CD4-positive, alpha-beta T cell treated with Interleukin-2 at 100 ng/mL for 4 hours (primary cell): ENCODE data around the gene PTPRF.

Experiments
- DNase-seq: peaks from one replicate; pipeline ENCODE4 v3.0.0-alpha.2; 2020; ENCODE audit warnings: low spot score

Gene PTPRF

DNA sequence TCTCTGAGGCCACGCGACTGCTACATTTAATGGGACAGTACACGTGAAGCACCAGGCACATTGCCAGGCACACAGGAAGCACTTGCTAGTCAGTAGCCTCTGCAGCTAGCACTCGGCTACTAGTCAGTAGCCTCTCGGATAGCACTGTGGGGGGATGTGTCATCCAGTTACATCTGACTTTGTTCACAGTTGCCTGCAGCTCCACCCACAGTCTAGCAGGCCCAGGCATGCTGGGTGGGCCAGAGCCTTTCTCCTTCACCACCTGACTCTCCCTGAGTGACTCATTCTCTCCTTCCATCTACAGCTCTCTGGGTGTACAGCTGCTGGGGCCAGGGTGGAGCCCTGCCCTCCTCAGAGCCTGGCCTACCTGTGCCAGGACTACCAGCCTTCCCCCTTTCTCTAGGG, 51.5 kb downstream of the PTPRF start:
- peak; percentile 2 for DNase-seq

DNA sequence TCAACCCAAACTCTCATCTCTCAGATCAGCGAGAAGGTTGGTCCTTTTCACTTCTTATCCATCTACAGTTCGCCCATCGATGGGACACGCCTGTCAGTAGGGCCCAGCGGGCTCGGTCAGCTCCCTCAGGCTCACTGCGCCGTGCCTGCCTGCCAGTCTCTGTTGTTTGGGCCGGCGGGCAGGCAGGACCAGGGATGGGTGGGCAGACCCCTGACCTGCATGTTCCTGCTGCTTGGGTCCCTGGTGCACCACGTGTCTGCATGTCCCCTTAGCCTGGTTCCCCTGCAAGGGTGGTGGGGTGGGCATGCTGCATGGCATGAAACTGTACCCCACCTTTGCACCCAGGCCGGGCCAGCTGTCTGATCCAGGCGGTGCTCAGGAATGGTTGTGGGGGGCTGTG, 52.4 kb downstream of the PTPRF start:
- no peak for DNase-seq

DNA sequence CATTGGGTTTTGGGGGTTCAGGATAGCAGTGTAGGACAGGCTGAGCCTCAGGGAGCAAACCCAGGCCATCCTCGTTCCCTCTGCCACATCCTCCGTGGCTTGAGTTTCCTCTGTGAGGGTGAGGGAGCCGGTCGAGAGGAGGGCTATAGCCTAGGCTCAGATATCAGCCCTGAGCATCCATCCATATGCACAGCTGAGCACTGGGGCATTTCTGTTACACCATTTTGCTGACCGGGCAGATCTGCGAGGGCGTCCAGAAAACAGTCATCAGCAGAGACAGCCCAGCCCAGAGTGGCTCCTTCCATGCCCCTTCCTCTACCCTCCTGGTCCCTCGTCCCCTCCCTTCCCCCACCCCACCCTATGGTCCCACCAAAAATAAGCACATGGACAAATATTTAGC, 53.5 kb downstream of the PTPRF start:
- DNase-seq: no peak

DNA sequence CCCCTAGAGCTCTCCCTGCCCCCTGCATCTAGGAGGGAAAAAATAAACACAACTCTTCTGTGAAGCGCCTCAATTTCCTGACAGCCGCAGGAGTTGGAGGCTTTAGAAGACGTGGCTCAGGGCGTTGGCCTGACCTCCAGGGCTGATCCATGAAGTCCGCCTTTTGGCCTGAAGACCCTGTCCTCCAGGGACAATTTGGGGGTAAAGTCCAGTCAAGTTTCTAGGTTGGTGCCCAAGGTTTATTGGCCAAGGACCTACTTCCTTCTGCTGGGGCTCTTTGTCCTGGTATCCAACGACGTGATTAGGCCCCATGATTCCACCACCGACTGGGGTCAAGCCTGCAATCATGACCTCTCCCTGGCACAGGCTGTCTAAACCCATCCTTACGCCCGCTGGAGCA, 54.9 kb downstream of the PTPRF start:
- no peak for DNase-seq

DNA sequence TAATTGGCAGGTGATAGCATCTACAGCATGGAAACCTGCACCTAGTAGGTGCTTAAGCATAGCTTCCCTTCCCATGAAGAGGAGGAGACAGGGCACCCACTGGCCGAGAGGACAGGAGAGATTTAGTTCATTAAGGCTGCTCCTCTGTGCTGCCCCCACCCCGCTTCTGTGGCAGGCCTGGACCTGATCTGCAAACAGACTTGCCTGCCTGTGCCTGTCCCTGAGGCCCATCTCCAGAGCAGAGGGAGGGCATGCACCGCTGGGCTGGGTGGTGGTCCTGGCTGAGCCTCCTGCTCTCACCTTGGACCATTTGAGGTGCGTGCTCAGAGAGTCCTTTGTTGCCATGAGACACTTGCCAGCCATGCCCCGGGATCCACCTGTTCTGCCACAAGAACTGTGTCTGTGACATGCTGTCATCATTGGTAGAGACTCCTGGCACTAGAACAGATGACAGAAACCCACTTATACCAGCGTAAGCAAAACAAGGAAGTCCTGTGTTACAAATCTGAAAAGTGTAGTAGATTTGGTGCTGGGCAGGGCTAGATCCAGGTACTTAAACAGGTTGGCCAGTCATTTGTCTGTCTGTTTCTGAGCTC, 55.6 kb downstream of the PTPRF start:
- no peak for DNase-seq

DNA sequence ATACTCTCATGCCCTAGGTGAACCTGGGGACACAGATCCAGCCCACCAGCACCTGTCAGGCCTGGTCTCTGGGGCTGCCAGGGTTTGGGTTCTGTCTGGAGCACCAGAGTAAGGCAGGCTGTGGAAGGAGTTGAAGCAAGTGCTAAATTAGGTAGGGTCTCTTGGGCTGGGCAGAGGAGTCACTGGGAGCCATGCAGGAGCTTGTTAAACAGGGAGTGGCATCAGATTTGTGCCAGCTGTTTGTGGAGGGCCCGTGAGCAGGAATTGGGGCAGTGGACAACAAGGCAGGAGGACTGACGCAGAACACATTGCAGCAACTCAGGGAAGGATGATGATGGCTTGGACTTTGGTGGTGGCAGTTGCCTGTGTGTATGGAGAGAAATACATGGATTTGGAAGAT, 56.3 kb downstream of the PTPRF start:
- no peak for DNase-seq

DNA sequence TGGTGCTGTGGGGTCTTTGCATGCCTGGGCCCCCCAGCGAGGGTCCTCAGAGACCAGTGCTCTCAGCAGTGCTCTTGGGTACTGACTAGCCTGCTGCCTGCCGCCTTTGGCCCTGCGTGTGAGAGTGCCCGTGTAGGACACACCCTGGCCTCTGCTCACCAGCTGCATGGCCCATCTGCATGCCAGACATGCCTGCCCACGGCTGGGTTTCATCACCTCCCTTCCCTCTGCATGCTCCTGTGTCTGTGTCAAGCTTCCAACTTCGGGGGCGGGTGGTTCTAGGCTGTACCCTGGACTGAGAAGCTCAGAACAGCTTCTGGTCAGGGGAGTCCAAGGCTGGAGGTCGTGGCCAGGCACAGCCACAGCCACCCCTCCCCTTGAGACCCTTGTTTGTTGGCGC, 56.9 kb downstream of the PTPRF start:
- no peak for DNase-seq

DNA sequence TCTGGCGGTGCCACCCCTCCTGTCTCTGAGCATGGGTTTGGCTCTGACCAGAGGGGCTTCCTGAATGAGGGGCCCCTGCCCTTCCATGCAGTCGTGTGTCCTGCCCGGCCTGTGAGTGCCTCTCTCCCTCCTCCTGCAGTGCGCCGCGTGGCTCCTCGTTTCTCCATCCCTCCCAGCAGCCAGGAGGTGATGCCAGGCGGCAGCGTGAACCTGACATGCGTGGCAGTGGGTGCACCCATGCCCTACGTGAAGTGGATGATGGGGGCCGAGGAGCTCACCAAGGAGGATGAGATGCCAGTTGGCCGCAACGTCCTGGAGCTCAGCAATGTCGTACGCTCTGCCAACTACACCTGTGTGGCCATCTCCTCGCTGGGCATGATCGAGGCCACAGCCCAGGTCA, 57.9 kb downstream of the PTPRF start:
- DNase-seq: no peak

DNA sequence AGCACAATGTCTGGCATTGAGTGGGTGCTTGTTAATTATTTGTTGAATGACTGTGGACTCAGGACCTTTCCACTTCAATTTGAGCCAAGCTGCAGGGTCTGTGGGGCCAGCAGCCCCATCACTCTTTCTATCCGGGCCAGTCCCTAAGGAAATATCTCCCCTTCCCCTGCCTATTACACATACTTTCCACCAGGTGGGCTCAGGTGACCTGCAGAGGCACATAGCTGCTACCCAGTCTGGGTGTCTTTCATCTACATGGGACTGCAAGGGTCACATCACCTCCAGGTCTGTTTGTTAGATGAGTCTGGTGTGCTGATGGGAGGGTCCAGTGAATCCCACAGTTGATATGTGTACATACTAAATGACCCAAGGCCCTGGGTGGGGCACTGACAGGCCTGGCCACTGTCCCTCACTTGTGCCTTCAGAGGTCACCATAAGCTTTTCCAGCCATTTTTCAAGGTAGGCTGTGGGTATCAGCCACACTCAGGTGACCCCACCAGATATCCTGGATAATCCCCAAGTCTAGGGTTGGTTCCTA, 59.8 kb downstream of the PTPRF start:
- DNase-seq: no peak

DNA sequence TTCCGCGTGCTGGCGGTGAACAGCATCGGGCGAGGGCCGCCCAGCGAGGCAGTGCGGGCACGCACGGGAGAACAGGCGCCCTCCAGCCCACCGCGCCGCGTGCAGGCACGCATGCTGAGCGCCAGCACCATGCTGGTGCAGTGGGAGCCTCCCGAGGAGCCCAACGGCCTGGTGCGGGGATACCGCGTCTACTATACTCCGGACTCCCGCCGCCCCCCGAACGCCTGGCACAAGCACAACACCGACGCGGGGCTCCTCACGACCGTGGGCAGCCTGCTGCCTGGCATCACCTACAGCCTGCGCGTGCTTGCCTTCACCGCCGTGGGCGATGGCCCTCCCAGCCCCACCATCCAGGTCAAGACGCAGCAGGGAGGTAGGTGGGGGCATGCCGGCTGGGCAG, 60.5 kb downstream of the PTPRF start:
- DNase-seq: no peak

DNA sequence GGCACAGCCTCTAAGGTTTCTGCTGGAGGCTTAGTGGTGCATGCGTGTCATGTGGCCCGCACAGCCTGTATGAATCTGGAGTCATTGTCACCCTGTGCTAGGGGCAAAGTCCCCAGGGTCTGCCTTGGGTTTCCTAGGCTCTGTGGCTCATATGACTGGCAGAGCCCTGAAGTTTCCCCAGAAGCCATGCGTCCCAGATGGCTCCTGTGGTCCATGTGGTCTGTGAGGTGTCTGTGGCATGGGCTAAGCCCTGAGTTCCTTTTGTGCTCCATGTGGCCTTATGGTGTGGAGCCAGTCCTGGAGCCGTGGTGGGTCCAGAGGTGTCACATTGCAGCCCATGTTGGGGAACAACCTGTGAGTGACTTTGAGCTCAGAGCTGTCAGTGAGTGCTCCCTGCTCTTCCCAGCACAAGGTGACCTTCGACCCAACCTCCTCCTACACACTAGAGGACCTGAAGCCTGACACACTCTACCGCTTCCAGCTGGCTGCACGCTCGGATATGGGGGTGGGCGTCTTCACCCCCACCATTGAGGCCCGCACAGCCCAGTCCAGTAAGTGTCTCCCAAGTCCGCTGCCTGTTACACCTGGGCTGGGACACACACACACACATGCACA, 61.5 kb downstream of the PTPRF start:
- DNase-seq: no peak

DNA sequence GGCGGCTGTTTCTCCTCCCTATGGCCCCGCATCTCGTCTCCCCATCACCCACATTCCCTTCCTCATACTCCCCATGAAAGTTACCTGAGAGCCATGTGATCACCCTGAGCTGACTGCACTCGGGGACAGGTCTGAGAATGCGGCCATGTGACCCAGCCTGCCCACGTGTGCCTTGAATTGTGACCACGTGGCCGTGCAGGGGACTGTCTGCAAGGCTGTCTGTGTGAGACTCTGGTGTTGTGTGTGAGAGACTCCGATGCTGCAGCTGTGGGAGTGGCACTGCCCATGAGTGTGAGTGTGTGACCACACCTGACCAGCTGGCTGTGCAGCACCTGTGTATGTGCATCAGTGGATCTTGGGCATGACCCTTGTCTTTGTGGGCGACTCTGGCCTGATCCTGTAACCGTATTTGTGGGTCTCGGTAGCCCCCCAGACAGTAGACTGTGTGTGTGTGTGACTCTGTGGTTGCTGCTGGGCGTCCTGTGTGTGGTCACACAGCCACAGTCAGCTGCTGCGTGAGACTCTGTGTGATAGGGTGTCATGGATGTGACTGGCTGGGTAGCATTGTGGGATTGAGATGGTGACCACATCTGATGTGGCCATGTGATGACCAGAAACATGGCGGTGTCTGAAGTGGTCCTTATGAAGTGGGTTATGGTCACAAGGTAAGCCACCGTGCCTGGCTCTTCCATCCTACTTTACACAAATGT, 62.4 kb downstream of the PTPRF start:
- DNase-seq: no peak

DNA sequence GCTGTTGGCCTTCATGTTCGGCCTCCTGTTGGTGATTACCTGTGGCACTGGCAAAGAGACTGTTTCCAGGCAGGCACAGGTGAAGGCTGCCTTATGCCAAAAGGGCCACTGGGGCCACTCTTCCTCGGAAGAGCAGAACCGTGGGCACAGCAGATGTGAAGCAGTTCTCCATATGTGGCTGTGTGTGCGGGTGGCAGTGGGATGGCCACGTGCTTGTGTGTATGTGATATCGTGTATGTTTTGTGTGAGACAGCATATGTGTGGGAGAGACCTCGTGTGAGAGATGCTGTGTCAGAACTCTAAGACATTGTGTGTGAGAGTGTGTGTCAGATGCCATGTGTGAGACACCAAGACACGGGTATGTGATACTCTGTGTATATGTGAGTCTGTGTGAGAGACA, 65.9 kb downstream of the PTPRF start:
- no peak for DNase-seq

DNA sequence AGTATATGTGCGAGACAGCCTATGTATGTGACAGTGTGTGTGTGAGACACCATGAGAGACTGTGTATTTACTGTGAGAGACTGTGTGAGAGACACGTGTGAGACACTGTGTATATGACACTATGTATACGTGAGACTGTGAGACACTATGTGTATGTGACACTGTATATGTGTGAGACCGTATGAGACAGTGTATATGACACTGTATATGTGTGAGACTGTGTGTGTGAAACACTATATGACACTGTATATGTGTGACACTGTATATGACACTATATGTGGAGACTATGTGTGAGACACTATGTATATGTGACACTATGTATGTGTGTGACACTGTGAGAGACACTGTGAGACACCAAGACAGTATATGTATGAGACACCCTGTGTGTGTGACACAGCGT, 66.3 kb downstream of the PTPRF start:
- no peak for DNase-seq

DNA sequence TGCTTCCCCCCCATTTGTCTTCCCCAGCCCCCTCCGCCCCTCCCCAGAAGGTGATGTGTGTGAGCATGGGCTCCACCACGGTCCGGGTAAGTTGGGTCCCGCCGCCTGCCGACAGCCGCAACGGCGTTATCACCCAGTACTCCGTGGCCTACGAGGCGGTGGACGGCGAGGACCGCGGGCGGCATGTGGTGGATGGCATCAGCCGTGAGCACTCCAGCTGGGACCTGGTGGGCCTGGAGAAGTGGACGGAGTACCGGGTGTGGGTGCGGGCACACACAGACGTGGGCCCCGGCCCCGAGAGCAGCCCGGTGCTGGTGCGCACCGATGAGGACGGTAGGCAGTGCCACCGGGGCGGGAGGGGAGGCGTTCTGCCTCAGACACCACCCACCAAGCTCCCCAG, 67.0 kb downstream of the PTPRF start:
- DNase-seq: no peak

DNA sequence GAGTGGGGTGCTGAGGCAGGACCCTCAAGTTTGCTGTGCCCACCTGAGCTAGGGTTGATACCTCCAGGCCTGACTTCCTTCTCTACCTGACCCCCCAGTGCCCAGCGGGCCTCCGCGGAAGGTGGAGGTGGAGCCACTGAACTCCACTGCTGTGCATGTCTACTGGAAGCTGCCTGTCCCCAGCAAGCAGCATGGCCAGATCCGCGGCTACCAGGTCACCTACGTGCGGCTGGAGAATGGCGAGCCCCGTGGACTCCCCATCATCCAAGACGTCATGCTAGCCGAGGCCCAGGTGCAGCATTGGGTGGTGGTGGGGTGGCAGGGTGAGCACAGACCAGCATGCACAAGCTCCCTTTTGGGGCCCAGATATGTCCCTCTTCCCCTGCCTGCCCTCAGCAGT, 67.9 kb downstream of the PTPRF start:
- DNase-seq: no peak

DNA sequence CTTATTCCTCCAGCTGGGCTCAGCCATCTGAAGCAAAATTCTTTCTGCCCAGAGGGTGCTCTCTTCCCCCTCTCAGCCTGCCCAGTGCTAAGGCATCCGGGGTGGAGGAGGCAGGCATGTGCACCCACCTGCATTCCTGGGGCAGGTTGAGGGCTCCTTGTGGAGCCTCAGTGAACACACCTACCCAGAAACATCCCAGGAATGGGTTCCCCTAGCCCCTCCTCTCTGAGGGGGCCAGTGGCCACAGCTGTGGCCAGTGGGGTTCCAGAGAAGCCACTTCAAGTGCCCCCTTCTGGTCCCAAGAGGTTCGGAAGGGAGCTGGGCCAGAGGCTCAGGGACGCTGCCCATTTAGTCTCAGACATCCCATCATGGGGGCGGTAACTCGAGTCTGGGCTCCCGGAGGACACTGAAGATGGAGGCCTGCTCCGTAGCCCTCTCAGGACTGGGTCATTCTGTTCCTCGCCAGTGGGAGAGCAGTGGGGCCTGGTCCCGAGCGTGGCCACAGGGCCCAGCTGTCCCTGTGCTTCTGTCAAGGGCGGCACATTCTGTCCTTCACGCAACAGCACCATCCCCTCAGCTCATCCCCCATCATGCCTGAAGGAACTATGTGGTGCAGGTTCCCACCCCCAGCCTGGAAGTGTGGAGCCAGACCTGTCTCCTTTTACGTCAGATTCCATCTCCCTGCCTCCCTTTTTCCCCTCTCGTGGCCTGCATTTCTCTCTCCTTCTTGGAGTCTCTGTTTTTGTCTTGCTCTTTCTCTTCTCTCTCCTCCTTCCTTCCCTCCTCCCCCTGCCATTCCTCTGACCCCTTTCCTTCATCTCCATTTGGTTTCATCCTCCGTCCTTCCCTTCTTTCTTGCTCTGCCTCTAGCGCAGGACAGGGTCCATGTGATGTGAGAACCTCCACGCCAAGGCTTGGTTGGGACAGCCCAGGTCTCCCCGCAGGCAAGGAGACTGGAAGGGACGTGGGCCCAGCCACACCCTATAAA, 69.6 kb downstream of the PTPRF start:
- DNase-seq: no peak

DNA sequence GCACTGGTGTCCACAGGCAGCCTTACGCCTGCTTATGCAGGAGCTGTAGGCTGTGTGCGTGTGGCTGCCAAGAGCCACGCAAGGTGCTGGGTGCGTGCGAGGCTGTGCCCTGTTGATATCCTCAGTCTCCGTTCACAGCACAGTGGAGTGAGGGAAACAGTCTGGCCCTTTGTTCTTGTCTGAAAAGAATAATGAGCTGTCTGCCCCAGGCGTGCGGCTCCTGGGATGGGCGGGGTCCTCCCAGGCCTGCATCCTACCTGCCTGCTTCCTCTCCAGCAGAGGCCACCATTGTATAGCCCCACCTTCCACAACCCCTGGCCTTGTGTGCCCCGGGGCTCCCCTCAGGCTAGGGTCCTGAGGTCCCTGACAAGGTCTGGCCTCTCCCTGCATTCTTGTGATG, 72.3 kb downstream of the PTPRF start:
- DNase-seq: no peak

DNA sequence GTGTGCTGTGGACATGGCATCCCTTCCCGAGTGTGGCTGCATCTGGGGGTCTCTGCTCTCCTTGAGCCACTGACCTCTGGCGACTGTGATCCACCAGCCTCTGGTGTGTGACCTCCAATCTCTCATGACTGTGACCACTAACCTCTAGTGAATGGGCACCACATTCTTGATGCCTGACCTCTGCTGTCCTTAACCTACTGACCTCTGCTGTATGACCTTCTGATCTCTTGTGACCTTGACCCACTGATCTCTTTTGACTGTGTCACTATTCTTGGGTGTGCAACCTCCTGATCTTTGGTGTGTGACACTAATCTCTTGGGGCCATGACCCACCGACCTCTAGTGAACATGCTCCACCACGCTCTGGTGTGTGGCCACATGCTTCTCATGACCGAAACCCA, 73.5 kb downstream of the PTPRF start:
- DNase-seq: no peak

DNA sequence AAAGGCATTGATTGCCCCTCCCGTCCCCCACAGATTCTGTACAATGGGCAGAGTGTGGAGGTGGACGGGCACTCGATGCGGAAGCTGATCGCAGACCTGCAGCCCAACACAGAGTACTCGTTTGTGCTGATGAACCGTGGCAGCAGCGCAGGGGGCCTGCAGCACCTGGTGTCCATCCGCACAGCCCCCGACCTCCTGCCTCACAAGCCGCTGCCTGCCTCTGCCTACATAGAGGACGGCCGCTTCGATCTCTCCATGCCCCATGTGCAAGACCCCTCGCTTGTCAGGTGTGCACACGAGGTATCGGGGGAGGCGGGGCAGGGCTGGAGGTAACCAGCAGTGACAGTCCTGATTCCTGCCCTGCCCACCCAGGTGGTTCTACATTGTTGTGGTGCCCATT, 74.5 kb downstream of the PTPRF start:
- DNase-seq: no peak

DNA sequence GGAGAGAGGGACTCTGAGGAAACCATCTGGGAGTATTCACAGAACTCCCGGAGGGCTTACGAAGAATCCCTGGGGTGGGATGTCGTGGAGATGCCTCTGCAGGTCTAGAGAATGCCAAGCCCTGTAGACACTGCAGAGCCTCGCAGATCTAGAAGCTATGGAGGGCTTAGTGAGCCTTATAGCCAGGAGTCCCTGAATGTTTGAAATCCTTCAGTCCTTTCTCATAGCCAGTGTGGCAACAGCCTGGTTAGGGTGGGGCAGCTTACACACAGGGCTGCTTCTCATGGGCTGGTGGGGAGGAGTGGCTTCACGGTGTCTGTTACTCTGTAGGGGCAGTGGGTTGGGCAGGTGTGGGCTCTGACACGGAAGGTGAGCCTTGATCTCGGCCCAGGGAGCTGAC, 75.1 kb downstream of the PTPRF start:
- DNase-seq: no peak

DNA sequence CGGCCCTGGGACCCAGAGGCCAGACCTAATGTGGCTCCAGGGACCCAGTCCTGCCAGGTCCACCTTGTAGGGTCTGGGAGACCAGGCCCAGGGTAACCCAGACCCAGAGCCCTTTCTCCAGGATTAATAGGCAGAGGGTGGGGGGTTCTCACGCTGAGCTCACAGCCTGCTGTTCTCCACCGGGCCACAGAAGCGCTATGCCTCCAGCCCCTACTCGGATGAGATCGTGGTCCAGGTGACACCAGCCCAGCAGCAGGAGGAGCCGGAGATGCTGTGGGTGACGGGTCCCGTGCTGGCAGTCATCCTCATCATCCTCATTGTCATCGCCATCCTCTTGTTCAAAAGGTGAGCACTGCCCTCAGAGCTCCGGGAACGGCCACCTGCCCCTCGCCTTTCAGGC, 75.9 kb downstream of the PTPRF start:
- no peak for DNase-seq
